ENCODE data around the gene FAM3D.

Gene FAM3D

GRCh38 chr3:58588030-58588614 is 78.5 kb downstream of the FAM3D start:
- no peak for DNase-seq

- DNase-seq = no peak
Measured at GRCh38 chr3:58586776-58587192, 79.8 kb downstream of the FAM3D start.

GRCh38 chr3:58585994-58586393 is 80.6 kb downstream of the FAM3D start:
- no peak for DNase-seq

GRCh38 chr3:58585005-58585786 is 81.4 kb downstream of the FAM3D start:
- DNase-seq = no peak

- no peak for DNase-seq
Measured at GRCh38 chr3:58584690-58585004, 81.9 kb downstream of the FAM3D start.

Measured in DMS153 (cell line).